Ascending aorta (tissue), 2 donors: ENCODE measurements around the gene CAV1. TPM values are rescaled to one million over a fixed set of nuclear protein-coding genes. Genes with fewer than 3 reads are reported as not detected.
A peak's percentile ranks its signal among the peaks of the same experiment; 100 is the strongest.

Experiments used
- DNase-seq, 2 donors: peaks; one replicate each; pipeline ENCODE4 v3.0.0-alpha.2; 2019; ENCODE audit warnings: low spot score in 2 of 2
- H3K27ac ChIP-seq, 2 donors: fragments of 200-600 bp; sonication (generic); one replicate each; pipeline ENCODE4 v1.5.1; 2016 to 2017; ENCODE audit warnings: mild to moderate bottlenecking in 1 of 2
- H3K27me3 ChIP-seq: fragments of 200-600 bp; sonication (generic); one replicate; pipeline ENCODE4 v1.5.1; 2017
- H3K36me3 ChIP-seq, 2 donors: fragments of 200-600 bp; sonication (generic); one replicate each; pipeline ENCODE4 v1.5.1; 2016
- H3K4me1 ChIP-seq, 2 donors: fragments of 200-600 bp; sonication (generic); one replicate each; pipeline ENCODE4 v1.5.1; 2016 to 2017; ENCODE audit warnings: mild to moderate bottlenecking in 1 of 2
- H3K4me3 ChIP-seq, 2 donors: fragments of 200-600 bp; sonication (generic); one replicate each; pipeline ENCODE4 v1.5.1; 2016 to 2017; ENCODE audit warnings: mild to moderate bottlenecking in 1 of 2
- H3K9me3 ChIP-seq, 2 donors: fragments of 200-600 bp; sonication (generic); one replicate each; pipeline ENCODE4 v1.5.1; 2016
- intact Hi-C: fragments of 100-400 bp; cut with DNase I; formaldehyde crosslinking; loops from one replicate; pipeline ENCODE4 v1.15.1; 2023
- total RNA-seq: library from RNA; depleted of rRNA; stranded (reverse); fragments of >200 nt; gene quantifications from one replicate; pipeline ENCODE4 v1.1.0, GENCODE V29; 2016
- TF ChIP-seq, protein P1 (sequence below), 3 experiments: fragments of 200-600 bp in 2 of 3; fragments of 450-650 bp in 1 of 3; sonication (generic) in 2 of 3; IDR thresholded peaks; one replicate each; pipeline ENCODE4 v1.5.1; 2016 to 2019; ENCODE audit warnings: antibody characterized with exemption in 3 of 3, mild to moderate bottlenecking in 1 of 3, moderate library complexity in 1 of 3

Gene CAV1
- total RNA-seq, 1 donor from 2014 or later: 156 TPM

DNA sequence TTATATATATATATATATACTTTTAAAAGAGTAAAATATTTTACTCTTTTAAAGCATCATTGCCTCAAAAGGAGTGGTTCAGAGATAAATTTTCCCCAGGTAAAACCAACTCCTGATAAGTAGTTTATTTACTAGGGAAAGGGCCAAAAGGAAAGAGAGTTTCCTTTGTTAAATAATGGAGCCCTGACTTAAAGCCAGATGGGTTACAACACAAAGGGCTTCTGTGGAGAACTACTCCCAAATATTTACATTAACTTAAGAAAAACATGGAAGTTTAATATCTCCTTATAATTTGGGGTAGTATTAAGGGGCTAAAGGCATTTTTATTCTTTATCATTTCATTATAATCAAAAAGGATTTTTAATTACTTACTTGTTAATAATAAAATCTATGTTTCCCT lies 8.5 kb upstream of the CAV1 start:
- no peak overlapping the region for H3K4me3 ChIP-seq
- TF ChIP-seq, protein P1, sequence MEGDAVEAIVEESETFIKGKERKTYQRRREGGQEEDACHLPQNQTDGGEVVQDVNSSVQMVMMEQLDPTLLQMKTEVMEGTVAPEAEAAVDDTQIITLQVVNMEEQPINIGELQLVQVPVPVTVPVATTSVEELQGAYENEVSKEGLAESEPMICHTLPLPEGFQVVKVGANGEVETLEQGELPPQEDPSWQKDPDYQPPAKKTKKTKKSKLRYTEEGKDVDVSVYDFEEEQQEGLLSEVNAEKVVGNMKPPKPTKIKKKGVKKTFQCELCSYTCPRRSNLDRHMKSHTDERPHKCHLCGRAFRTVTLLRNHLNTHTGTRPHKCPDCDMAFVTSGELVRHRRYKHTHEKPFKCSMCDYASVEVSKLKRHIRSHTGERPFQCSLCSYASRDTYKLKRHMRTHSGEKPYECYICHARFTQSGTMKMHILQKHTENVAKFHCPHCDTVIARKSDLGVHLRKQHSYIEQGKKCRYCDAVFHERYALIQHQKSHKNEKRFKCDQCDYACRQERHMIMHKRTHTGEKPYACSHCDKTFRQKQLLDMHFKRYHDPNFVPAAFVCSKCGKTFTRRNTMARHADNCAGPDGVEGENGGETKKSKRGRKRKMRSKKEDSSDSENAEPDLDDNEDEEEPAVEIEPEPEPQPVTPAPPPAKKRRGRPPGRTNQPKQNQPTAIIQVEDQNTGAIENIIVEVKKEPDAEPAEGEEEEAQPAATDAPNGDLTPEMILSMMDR (IDR thresholded peaks at IDR 0.05): no peak
- intact Hi-C loops: no loop called here
- H3K4me1 ChIP-seq: peaks cover 0 to 2% of the 10 kb centered on the region in 2 donors
- no peak overlapping the region for H3K27ac ChIP-seq
- no peaks in the 10 kb centered on the region for H3K36me3 ChIP-seq
- DNase-seq: no peak
- no peaks in the 10 kb centered on the region for H3K27me3 ChIP-seq
- no peaks in the 10 kb centered on the region for H3K9me3 ChIP-seq

DNA sequence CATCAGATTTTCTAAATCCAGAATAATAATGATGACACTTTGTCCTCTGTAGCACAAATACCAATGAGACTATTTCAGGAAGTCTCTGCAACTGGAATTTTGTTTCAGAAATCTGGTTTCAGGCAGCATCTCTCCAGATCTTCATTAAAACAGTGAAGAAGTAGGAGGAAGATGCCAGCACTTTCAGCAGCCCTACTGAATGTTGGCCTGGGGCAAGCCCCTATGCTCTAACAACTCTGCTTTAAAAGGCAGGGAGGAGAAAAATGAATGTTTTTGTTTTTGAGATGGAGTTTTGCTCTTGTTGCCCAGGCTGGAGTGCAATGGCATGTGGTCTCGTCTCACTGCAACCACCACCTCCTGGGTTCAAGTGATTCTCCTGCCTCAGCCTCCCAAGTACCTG lies 7.2 kb upstream of the CAV1 start:
- intact Hi-C loops: no loop called here
- TF ChIP-seq, protein P1 (IDR thresholded peaks at IDR 0.05): no peak
- Histone ChIP-seq H3K9me3 (no peaks in the 10 kb centered on the region), H3K36me3 (no peaks in the 10 kb centered on the region), H3K4me3 (no peak overlapping the region), H3K4me1 (peaks cover 0 to 2% of the 10 kb centered on the region in 2 donors), H3K27ac (no peak overlapping the region), H3K27me3 (no peaks in the 10 kb centered on the region)
- DNase-seq: no peak

DNA sequence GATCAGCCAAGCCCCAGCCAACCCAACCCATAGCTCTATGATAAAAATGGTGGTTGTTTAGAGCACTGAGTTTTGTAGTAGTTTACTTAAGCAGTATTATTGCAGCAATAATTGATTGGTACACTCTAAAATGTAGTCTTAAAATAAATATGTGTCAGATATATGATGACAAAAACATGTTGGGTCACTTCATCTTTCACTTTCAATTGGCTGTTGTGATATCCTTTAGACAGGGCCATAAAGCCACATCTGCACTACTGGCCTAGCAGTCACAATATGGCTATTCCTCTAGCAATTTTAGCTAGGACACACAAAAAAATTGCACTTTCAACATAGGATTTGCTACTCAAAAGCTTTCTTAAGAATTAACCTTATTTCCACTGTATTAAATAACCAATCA lies 5.9 kb upstream of the CAV1 start:
- no peak overlapping the region for H3K4me3 ChIP-seq
- no peaks in the 10 kb centered on the region for H3K36me3 ChIP-seq
- DNase-seq: no peak
- peaks cover 0 to 1% of the 10 kb centered on the region in 2 donors for H3K4me1 ChIP-seq
- TF ChIP-seq, protein P1 (IDR thresholded peaks at IDR 0.05): no peak
- no peaks in the 10 kb centered on the region for H3K27me3 ChIP-seq
- intact Hi-C loops: no loop called here
- no peak overlapping the region for H3K27ac ChIP-seq
- H3K9me3 ChIP-seq: no peaks in the 10 kb centered on the region

DNA sequence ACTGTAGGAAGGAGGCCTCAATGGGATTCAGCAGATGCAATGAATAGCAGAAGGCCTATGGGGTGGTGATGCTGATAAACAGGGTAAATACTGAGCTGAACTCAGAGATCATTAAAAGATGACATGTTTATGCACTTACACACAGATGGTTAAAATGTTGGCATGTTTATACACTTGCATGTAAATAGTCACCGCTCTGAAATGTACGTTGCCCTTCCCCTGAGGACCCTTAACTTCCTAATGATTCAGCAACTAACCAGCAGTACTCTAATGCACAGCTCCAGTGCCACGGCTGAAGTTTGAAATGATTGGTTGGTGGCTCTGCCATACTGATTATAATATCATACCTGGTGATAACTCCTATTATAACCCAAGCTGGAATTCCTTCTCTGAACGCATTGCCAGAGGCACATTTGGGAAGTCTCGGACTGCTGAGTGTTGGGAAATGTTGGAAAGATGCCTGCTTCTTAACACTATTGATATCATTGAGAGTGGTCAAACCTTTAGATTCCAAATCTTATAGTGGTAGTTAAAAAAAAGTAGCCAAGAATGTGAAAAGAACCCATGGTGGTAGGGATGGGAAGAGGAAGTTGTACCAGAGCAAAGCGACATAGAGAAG lies 3.7 kb upstream of the CAV1 start:
- H3K27ac ChIP-seq: no peak overlapping the region
- H3K36me3 ChIP-seq: no peaks in the 10 kb centered on the region
- H3K27me3 ChIP-seq: no peaks in the 10 kb centered on the region
- TF ChIP-seq, protein P1 (IDR thresholded peaks at IDR 0.05): no peak
- no peaks in the 10 kb centered on the region for H3K9me3 ChIP-seq
- no peak overlapping the region for H3K4me3 ChIP-seq
- H3K4me1 ChIP-seq: peaks cover 0 to 3% of the 10 kb centered on the region in 2 donors
- intact Hi-C loops: no loop called here
- no peak for DNase-seq

DNA sequence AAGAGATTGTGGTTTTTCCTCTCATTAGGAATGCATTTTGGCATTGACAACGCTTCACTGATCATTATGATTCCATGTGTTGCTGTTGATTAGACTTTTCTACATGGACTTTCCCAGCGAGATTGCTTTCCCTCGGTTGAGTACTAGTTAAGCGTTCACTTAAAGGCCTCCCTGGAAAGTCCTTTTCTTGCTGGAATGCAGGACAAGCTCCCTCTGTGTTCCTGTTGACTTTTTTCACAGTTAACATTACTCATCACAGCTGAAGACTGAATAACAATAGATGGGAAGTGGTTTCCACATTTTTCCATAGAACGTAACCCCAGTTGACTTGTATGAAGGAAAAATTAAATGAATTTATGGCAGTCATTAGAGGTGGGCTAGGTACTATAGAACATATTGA lies 2.6 kb upstream of the CAV1 start:
- peaks cover 0 to 3% of the 10 kb centered on the region in 2 donors for H3K4me1 ChIP-seq
- peak overlapping the region in 1 of 2 donors; percentile 12 for H3K27ac ChIP-seq
- TF ChIP-seq, protein P1 (IDR thresholded peaks at IDR 0.05): no peak
- H3K4me3 ChIP-seq: no peak overlapping the region
- H3K36me3 ChIP-seq: no peaks in the 10 kb centered on the region
- no peak for DNase-seq
- no peaks in the 10 kb centered on the region for H3K9me3 ChIP-seq
- intact Hi-C loops: no loop called here
- no peaks in the 10 kb centered on the region for H3K27me3 ChIP-seq
